Calu3 (cell line): ENCODE results near the gene PLEKHA7. TPM values are rescaled to one million over a fixed set of nuclear protein-coding genes. Genes with fewer than 3 reads are reported as not detected.

Source experiments
- BruUV-seq: library from RNA; stranded (reverse); fragments of 400-500 nt; replicated peaks from 2 replicates; lab custom pipeline; 2021; lab: Mats Ljungman, UMichigan
- CTCF ChIA-PET: fragments of 300-600 bp; sonication (Branson Sonifier 250); formaldehyde crosslinking; loops from one replicate; lab custom pipeline; 2022; ENCODE audit warnings: antibody characterized with exemption; lab: Charles Lee
- DNase-seq: peaks from one replicate; pipeline ENCODE4 v3.0.0; 2022
- H3K27ac Mint-ChIP-seq: one replicate; pipeline ENCODE4 v1.8.0; 2022; ENCODE audit warnings: mixed read lengths; ENCODE audit not compliant: unreplicated experiment
- H3K27me3 Mint-ChIP-seq: one replicate; pipeline ENCODE4 v1.8.0; 2022; ENCODE audit warnings: mixed read lengths; ENCODE audit not compliant: unreplicated experiment
- H3K36me3 Mint-ChIP-seq: one replicate; pipeline ENCODE4 v1.8.0; 2022; ENCODE audit warnings: mild to moderate bottlenecking, moderate library complexity, mixed read lengths; ENCODE audit not compliant: insufficient read depth, unreplicated experiment
- H3K4me1 Mint-ChIP-seq: one replicate; pipeline ENCODE4 v1.8.0; 2022; ENCODE audit warnings: mild to moderate bottlenecking, low read depth, mixed read lengths; ENCODE audit not compliant: unreplicated experiment
- H3K4me3 Mint-ChIP-seq: one replicate; pipeline ENCODE4 v1.8.0; 2022; ENCODE audit warnings: mild to moderate bottlenecking, low read depth, moderate library complexity, mixed read lengths; ENCODE audit not compliant: unreplicated experiment
- H3K9me3 Mint-ChIP-seq: one replicate; pipeline ENCODE4 v1.8.0; 2022; ENCODE audit warnings: low read depth, mixed read lengths; ENCODE audit not compliant: unreplicated experiment
- CTCF ChIP-seq: fragments of 200-600 bp; IDR thresholded peaks from one replicate; pipeline ENCODE4 v1.8.0; 2022; ENCODE audit warnings: antibody characterized with exemption; ENCODE audit not compliant: unreplicated experiment
- intact Hi-C: fragments of 100-400 bp; cut with micrococcal nuclease; formaldehyde crosslinking; loops from one replicate; pipeline ENCODE4 v1.10.0; 2022; ENCODE audit not compliant: unreplicated experiment
- total RNA-seq: library from RNA; stranded (reverse); gene quantifications from 2 replicates; pipeline ENCODE4 v1.2.3, GENCODE V29; 2022

Gene PLEKHA7
- total RNA-seq, 1 experiment from 2014 or later: 138 TPM

- TF ChIP-seq CTCF: no peak
Measured at GRCh38 chr11:16958833-16959232, 55.4 kb downstream of the PLEKHA7 start.

GRCh38 chr11:16956538-16957153, 57.6 kb downstream of the PLEKHA7 start:
- BruUV-seq: no TSS peak
- peak overlapping the region; percentile 78 for H3K27ac Mint-ChIP-seq
- CTCF ChIA-PET: interaction anchor here (0.9 to 1.0 kb wide), 2 partner anchors 33 to 59 kb away, joined by 3 read pairs; no protein-coding TSS in a partner anchor
- TF ChIP-seq CTCF: no peak
- DNase-seq: no peak
- H3K27me3 Mint-ChIP-seq: no peaks in the 10 kb centered on the region
- peak overlapping the region; percentile 18 for H3K4me3 Mint-ChIP-seq
- peaks cover 79% of the 10 kb centered on the region for H3K4me1 Mint-ChIP-seq
- H3K9me3 Mint-ChIP-seq: no peaks in the 10 kb centered on the region
- H3K36me3 Mint-ChIP-seq: peaks cover 15% of the 10 kb centered on the region
- intact Hi-C loops: loop anchor here (2.0 to 5.0 kb wide), 2 partner anchors 30 to 56 kb away; partner anchors contain the start of gene PLEKHA7

More at GRCh38 chr11:16958833-16959232, 55.4 kb downstream of the PLEKHA7 start:
- DNase-seq: no peak
- Mint-ChIP-seq H3K9me3 (no peaks in the 10 kb centered on the region), H3K4me1 (peaks cover 70% of the 10 kb centered on the region), H3K4me3 (peak overlapping the region; percentile 23), H3K27me3 (no peaks in the 10 kb centered on the region), H3K27ac (peak overlapping the region; percentile 79), H3K36me3 (peaks cover 11% of the 10 kb centered on the region)
- no TSS peak for BruUV-seq
- intact Hi-C loops: loop anchor here (5.0 kb wide), 1 partner anchor 53 kb away; the partner anchor contains the start of gene PLEKHA7
- CTCF ChIA-PET: interaction anchor here (0.6 to 1.0 kb wide), 2 partner anchors 56 to 101 kb away, joined by 3 to 4 read pairs; no protein-coding TSS in a partner anchor

GRCh38 chr11:16953663-16954062, 60.6 kb downstream of the PLEKHA7 start:
- Mint-ChIP-seq H3K27ac (peak overlapping the region; percentile 79), H3K27me3 (no peaks in the 10 kb centered on the region), H3K9me3 (no peaks in the 10 kb centered on the region), H3K4me1 (peaks cover 82% of the 10 kb centered on the region), H3K4me3 (peak overlapping the region; percentile 44), H3K36me3 (peaks cover 16% of the 10 kb centered on the region)
- no peak for DNase-seq
- TF ChIP-seq CTCF: no peak
- BruUV-seq: no TSS peak
- CTCF ChIA-PET: no interaction called here
- intact Hi-C loops: no loop called here

- no peak overlapping the region for H3K4me3 Mint-ChIP-seq
- no peak overlapping the region for H3K27ac Mint-ChIP-seq
- no TSS peak for BruUV-seq
- CTCF ChIA-PET: interaction anchor here (0.7 to 2.3 kb wide), 12 partner anchors 9 to 132 kb away, joined by 3 to 25 read pairs (median 4); partner anchors contain the start of gene PLEKHA7
- no peaks in the 10 kb centered on the region for H3K27me3 Mint-ChIP-seq
- H3K36me3 Mint-ChIP-seq: peaks cover 11% of the 10 kb centered on the region
- intact Hi-C loops: loop anchor here (1.0 kb wide), 1 partner anchor 117 kb away; no protein-coding TSS in a partner anchor
- no peak for TF ChIP-seq CTCF
- no peaks in the 10 kb centered on the region for H3K9me3 Mint-ChIP-seq
- DNase-seq: no peak
- peaks cover 45% of the 10 kb centered on the region for H3K4me1 Mint-ChIP-seq
Measured at GRCh38 chr11:16946477-16947282, 67.5 kb downstream of the PLEKHA7 start.
